Measurements from ENCODE around the gene SORL1. TPM values are rescaled to one million over a fixed set of nuclear protein-coding genes. Genes with fewer than 3 reads are reported as not detected.

SORL1 gene
- total RNA-seq, 1 donor from 2014 or later: 7.1 TPM

DNA sequence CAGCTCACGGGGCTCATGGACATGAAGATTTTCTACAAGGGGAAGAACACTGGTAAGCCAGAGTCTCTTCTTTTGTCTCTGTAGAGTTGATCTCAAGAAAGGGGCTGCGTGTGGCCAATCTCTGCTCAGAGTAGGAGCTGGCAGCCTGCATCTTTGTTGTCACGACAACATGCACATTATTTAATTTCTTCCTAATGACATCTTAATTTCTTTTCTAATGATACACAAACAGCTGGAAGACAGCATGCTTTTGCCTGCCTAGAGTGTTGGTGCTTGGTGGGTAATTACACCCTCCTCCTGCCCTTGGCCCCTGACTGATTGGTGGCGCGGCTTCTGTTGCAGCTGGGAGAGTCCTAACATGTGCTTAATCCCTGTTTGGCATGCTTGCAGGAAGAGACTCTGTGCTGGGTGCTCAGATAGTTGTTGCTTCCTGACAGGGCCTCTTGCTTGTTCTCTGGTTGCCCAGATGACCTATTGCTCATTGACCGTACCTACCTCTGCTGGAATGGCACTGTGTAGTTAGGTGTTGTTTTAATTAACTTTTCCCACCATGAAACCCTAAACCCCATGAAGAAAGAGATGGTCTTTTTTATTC, 107.6 kb downstream of the SORL1 start:
- DNase-seq: no peak
- intact Hi-C loops (cut with micrococcal nuclease): no loop called here
- no peak overlapping the region for H3K4me3 ChIP-seq
- peaks cover 4% of the 10 kb centered on the region for H3K4me1 ChIP-seq
- no peaks in the 10 kb centered on the region for H3K27me3 ChIP-seq (ENCODE audit: low read depth)
- TF ChIP-seq, protein P1, sequence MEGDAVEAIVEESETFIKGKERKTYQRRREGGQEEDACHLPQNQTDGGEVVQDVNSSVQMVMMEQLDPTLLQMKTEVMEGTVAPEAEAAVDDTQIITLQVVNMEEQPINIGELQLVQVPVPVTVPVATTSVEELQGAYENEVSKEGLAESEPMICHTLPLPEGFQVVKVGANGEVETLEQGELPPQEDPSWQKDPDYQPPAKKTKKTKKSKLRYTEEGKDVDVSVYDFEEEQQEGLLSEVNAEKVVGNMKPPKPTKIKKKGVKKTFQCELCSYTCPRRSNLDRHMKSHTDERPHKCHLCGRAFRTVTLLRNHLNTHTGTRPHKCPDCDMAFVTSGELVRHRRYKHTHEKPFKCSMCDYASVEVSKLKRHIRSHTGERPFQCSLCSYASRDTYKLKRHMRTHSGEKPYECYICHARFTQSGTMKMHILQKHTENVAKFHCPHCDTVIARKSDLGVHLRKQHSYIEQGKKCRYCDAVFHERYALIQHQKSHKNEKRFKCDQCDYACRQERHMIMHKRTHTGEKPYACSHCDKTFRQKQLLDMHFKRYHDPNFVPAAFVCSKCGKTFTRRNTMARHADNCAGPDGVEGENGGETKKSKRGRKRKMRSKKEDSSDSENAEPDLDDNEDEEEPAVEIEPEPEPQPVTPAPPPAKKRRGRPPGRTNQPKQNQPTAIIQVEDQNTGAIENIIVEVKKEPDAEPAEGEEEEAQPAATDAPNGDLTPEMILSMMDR (IDR thresholded peaks at IDR 0.05; ENCODE audit: borderline replicate concordance): no peak
- H3K9me3 ChIP-seq (replicated peaks): no peaks in the 10 kb centered on the region
- peaks cover 3% of the 10 kb centered on the region for H3K36me3 ChIP-seq
- H3K27ac ChIP-seq (replicated peaks): no peak overlapping the region

DNA sequence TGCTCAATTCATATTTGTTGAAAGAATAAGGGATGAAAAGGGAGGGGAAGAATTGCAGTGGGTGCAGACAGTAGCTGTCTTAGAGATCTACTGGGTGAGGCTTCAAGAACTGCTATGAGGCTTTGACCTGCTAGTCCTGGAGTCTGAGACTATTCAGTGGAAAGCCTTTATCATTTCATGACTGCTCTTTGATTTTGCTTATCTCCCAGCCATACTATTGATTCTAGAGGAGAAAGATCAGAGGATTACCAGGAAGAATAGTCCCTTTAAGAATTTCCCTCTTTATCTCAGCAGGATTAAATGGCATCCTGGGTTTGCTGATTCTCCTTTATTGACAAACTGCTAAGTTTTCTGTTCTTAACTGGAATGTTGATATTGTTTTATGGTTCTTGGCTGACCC, 108.1 kb downstream of the SORL1 start:
- H3K4me1 ChIP-seq: peaks cover 4% of the 10 kb centered on the region
- H3K36me3 ChIP-seq: peaks cover 3% of the 10 kb centered on the region
- no peak overlapping the region for H3K4me3 ChIP-seq
- TF ChIP-seq, protein P1 (IDR thresholded peaks at IDR 0.05; ENCODE audit: borderline replicate concordance): no peak
- intact Hi-C loops (cut with micrococcal nuclease): no loop called here
- H3K27me3 ChIP-seq (ENCODE audit: low read depth): no peaks in the 10 kb centered on the region
- H3K27ac ChIP-seq (replicated peaks): no peak overlapping the region
- no peak for DNase-seq
- H3K9me3 ChIP-seq (replicated peaks): no peaks in the 10 kb centered on the region

DNA sequence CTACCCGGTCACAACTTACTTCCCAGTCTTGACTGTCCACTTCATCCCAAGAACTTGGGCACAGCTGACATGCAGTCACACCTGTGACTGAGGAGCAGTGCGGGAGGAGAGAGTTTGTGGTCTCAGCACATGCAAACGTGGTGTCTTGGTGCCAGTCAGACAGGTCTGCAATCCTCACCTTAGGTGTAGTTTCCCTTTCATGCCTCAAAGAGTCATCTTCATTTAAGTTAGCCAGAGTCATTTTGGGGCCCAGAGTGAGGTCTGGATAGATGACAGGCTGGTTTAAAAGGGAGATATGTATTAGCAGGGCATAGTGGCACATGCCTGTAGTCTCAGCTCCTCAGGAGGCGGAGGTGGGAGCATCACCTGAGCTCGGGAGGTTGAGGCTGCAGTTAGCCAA, 109.1 kb downstream of the SORL1 start:
- no peak overlapping the region for H3K27ac ChIP-seq (replicated peaks)
- intact Hi-C loops (cut with micrococcal nuclease): no loop called here
- H3K36me3 ChIP-seq: peaks cover 3% of the 10 kb centered on the region
- TF ChIP-seq, protein P1 (IDR thresholded peaks at IDR 0.05; ENCODE audit: borderline replicate concordance): no peak
- H3K4me3 ChIP-seq: no peak overlapping the region
- H3K4me1 ChIP-seq: peaks cover 4% of the 10 kb centered on the region
- no peaks in the 10 kb centered on the region for H3K27me3 ChIP-seq (ENCODE audit: low read depth)
- H3K9me3 ChIP-seq (replicated peaks): no peaks in the 10 kb centered on the region
- DNase-seq: no peak

DNA sequence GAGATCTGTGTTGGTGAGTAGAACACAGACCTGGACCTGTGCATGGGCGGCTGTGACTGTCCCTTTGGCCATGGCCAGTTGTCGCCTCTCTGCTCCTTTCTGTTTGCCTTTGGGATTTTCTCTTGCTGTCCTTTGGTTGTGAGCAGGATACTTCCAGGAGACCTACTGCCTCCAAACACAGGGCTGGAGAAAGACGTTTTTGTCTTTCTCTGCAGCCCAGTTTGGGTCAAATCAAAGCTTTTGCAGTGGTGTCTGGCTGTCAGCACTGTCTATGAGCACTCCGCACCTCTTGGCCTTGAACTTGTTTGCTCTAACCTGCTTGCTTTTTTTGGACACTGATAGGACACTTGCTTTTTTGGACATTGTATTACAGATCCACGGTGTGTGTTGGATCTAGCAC, 109.6 kb downstream of the SORL1 start:
- Histone ChIP-seq H3K4me1 (peaks cover 4% of the 10 kb centered on the region), H3K27ac (replicated peaks) (no peak overlapping the region), H3K9me3 (replicated peaks) (no peaks in the 10 kb centered on the region), H3K36me3 (peaks cover 3% of the 10 kb centered on the region), H3K4me3 (no peak overlapping the region), H3K27me3 (ENCODE audit: low read depth) (no peaks in the 10 kb centered on the region)
- intact Hi-C loops (cut with micrococcal nuclease): no loop called here
- TF ChIP-seq, protein P1 (IDR thresholded peaks at IDR 0.05; ENCODE audit: borderline replicate concordance): no peak
- DNase-seq: no peak

DNA sequence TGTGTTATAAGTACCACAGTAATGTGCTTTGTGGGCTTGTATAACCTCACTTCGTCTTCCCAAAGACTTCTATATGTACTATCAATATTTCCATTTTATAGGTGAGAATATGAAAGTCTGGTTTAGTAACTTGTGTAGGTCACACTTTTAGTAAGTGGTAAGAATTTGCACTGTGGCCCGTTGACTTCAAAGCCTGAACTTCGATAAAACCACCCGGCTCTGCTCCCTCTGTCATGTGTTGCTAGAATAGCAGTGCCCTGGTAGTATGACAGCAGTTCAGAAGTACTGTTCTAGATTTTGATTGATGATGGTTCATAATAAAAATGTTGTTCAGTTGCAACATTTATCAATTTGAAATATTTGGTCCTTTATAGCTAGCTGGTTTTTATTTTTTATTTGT, 110.9 kb downstream of the SORL1 start:
- Histone ChIP-seq H3K9me3 (replicated peaks) (no peaks in the 10 kb centered on the region), H3K4me1 (peaks cover 4% of the 10 kb centered on the region), H3K4me3 (no peak overlapping the region), H3K36me3 (peaks cover 3% of the 10 kb centered on the region), H3K27me3 (ENCODE audit: low read depth) (no peaks in the 10 kb centered on the region), H3K27ac (replicated peaks) (no peak overlapping the region)
- no peak for DNase-seq
- intact Hi-C loops (cut with micrococcal nuclease): no loop called here
- TF ChIP-seq, protein P1 (IDR thresholded peaks at IDR 0.05; ENCODE audit: borderline replicate concordance): no peak
